A673 (cell line): ENCODE data around the gene CRADD. TPM values are rescaled to one million over a fixed set of nuclear protein-coding genes. Genes with fewer than 3 reads are reported as not detected.

Experiments
- BruUV-seq: library from RNA; stranded (reverse); fragments of 400-500 nt; replicated peaks from 2 replicates; lab custom pipeline; 2021; lab: Mats Ljungman, UMichigan
- CTCF ChIA-PET: fragments of 300-600 bp; sonication (Branson Sonifier 250); formaldehyde crosslinking; loops from one replicate; lab custom pipeline; 2022; ENCODE audit warnings: antibody characterized with exemption; lab: Charles Lee
- POLR2A ChIA-PET: fragments of 300-600 bp; sonication (Branson Sonifier 250); formaldehyde crosslinking; loops from one replicate; lab custom pipeline; 2022; ENCODE audit warnings: antibody characterized with exemption; ENCODE audit not compliant: low non-redundant PET; lab: Charles Lee
- DNase-seq: peaks from one replicate; pipeline ENCODE4 v3.0.0-alpha.2; 2015; ENCODE audit warnings: low spot score
- H3K27ac ChIP-seq: fragments of 200-600 bp; sonication (generic); 2 replicates; pipeline ENCODE4 v1.5.1; 2016; ENCODE audit warnings: mixed run types, low read depth, mild to moderate bottlenecking, mixed read lengths, antibody characterized with exemption, low read length; ENCODE audit not compliant: poor library complexity, severe bottlenecking
- H3K27me3 ChIP-seq: fragments of 200-600 bp; sonication (generic); replicated peaks from 2 replicates; pipeline ENCODE4 v1.6.1; 2017; ENCODE audit warnings: mixed run types, low read depth, mild to moderate bottlenecking, mixed read lengths, antibody characterized with exemption, low read length; ENCODE audit not compliant: insufficient read depth, poor library complexity
- H3K36me3 ChIP-seq: fragments of 200-600 bp; sonication (generic); 2 replicates; pipeline ENCODE4 v1.6.1; 2016; ENCODE audit warnings: mixed run types, mild to moderate bottlenecking, mixed read lengths, antibody characterized with exemption, low read length; ENCODE audit not compliant: insufficient read depth, poor library complexity, severe bottlenecking
- H3K4me1 ChIP-seq: fragments of 200-600 bp; sonication (generic); 2 replicates; pipeline ENCODE4 v1.6.1; 2017; ENCODE audit warnings: mixed run types, mild to moderate bottlenecking, mixed read lengths, antibody characterized with exemption, low read length; ENCODE audit not compliant: insufficient read depth, poor library complexity, severe bottlenecking
- H3K4me3 ChIP-seq: fragments of 200-600 bp; sonication (generic); 2 replicates; pipeline ENCODE4 v1.5.1; 2016; ENCODE audit warnings: low read depth, mixed run types, mild to moderate bottlenecking, mixed read lengths, low read length; ENCODE audit not compliant: poor library complexity, severe bottlenecking
- H3K9me3 ChIP-seq: fragments of 200-600 bp; sonication (generic); 2 replicates; pipeline ENCODE4 v1.6.1; 2016; ENCODE audit warnings: mixed run types, low read depth, mild to moderate bottlenecking, mixed read lengths, antibody characterized with exemption, low read length; ENCODE audit not compliant: poor library complexity, severe bottlenecking
- CTCF ChIP-seq: fragments of 300-800, 200-600 bp; sonication (generic); conservative IDR thresholded peaks from 2 replicates; pipeline ENCODE4 v1.5.1; 2017; ENCODE audit warnings: low read depth, mild to moderate bottlenecking, antibody characterized with exemption, low read length, moderate library complexity, mixed read lengths
- EZH2 ChIP-seq: fragments of 200-600 bp; sonication (generic); IDR thresholded peaks from 2 replicates; pipeline ENCODE4 v1.6.1; 2017; ENCODE audit warnings: borderline replicate concordance, low read depth, mild to moderate bottlenecking, mixed read lengths, antibody characterized with exemption, low read length; ENCODE audit not compliant: poor library complexity, severe bottlenecking
- intact Hi-C: fragments of 100-400 bp; cut with micrococcal nuclease; formaldehyde crosslinking; loops from one replicate; pipeline ENCODE4 v1.10.0; 2022; ENCODE audit not compliant: unreplicated experiment
- total RNA-seq: library from RNA; stranded (reverse); gene quantifications from 2 replicates; pipeline ENCODE4 v1.2.3, GENCODE V29; 2021

Gene CRADD
- total RNA-seq, 1 experiment from 2014 or later: 9.1 TPM

- POLR2A ChIA-PET: no interaction called here
- H3K27ac ChIP-seq: no peak overlapping the region
- peaks cover 4% of the 10 kb centered on the region for H3K4me1 ChIP-seq
- no peaks in the 10 kb centered on the region for H3K9me3 ChIP-seq
- H3K4me3 ChIP-seq: no peak overlapping the region
- TF ChIP-seq CTCF (no peak), EZH2 (no peak)
- CTCF ChIA-PET: no interaction called here
- no TSS peak for BruUV-seq
- no peaks in the 10 kb centered on the region for H3K36me3 ChIP-seq
- intact Hi-C loops: no loop called here
- H3K27me3 ChIP-seq: no peaks in the 10 kb centered on the region
- no peak for DNase-seq
Observed at GRCh38 chr12:93914281-93914680, 237.1 kb downstream of the CRADD start.

GRCh38 chr12:93915411-93915810 lies 238.2 kb downstream of the CRADD start:
- no peak overlapping the region for H3K27ac ChIP-seq
- POLR2A ChIA-PET: no interaction called here
- CTCF ChIA-PET: no interaction called here
- no peaks in the 10 kb centered on the region for H3K36me3 ChIP-seq
- no TSS peak for BruUV-seq
- H3K27me3 ChIP-seq: no peaks in the 10 kb centered on the region
- DNase-seq: no peak
- intact Hi-C loops: no loop called here
- no peak overlapping the region for H3K4me3 ChIP-seq
- H3K4me1 ChIP-seq: peaks cover 4% of the 10 kb centered on the region
- no peaks in the 10 kb centered on the region for H3K9me3 ChIP-seq
- no peak for TF ChIP-seq CTCF

GRCh38 chr12:93916402-93916801 lies 239.2 kb downstream of the CRADD start:
- CTCF ChIA-PET: no interaction called here
- Histone ChIP-seq H3K27ac (no peak overlapping the region), H3K4me3 (no peak overlapping the region)

More at GRCh38 chr12:93916402-93916801, 239.2 kb downstream of the CRADD start:
- intact Hi-C loops: no loop called here
- no peaks in the 10 kb centered on the region for H3K36me3 ChIP-seq
- TF ChIP-seq CTCF (no peak), EZH2 (no peak)
- no TSS peak for BruUV-seq
- POLR2A ChIA-PET: no interaction called here
- peaks cover 4% of the 10 kb centered on the region for H3K4me1 ChIP-seq
- no peak for DNase-seq
- no peaks in the 10 kb centered on the region for H3K27me3 ChIP-seq
- H3K9me3 ChIP-seq: no peaks in the 10 kb centered on the region
